MM.1S (cell line): Measurements from ENCODE around the gene PHLPP2.

Experiments used
- DNase-seq: peaks from one replicate; pipeline ENCODE4 v3.0.0-alpha.2; 2015
- H2AFZ ChIP-seq: fragments of 300-600 bp; sonication (generic); 2 replicates; pipeline ENCODE4 v1.6.0; 2016; ENCODE audit warnings: antibody characterized with exemption, low read length
- H3F3A ChIP-seq: fragments of 300-600 bp; sonication (generic); 2 replicates; pipeline ENCODE4 v1.6.1; 2016; ENCODE audit warnings: mild to moderate bottlenecking, antibody characterized with exemption, low read length, moderate library complexity, mixed read lengths; ENCODE audit not compliant: insufficient read depth
- H3K27ac ChIP-seq: fragments of 300-600 bp; sonication (generic); 2 replicates; pipeline ENCODE4 v1.5.1; 2016; ENCODE audit warnings: mild to moderate bottlenecking, low read length
- H3K27me3 ChIP-seq: fragments of 300-600 bp; sonication (generic); replicated peaks from 2 replicates; pipeline ENCODE4 v1.6.0; 2016; ENCODE audit warnings: low read length; ENCODE audit not compliant: insufficient read depth
- H3K36me3 ChIP-seq: fragments of 300-600 bp; sonication (generic); replicated peaks from 2 replicates; pipeline ENCODE4 v1.6.1; 2016; ENCODE audit warnings: mild to moderate bottlenecking, low read length, mixed read lengths; ENCODE audit not compliant: insufficient read depth
- H3K4me1 ChIP-seq: fragments of 300-600 bp; sonication (generic); 2 replicates; pipeline ENCODE4 v1.6.1; 2016; ENCODE audit warnings: low read length, mixed read lengths
- H3K4me2 ChIP-seq: fragments of 300-600 bp; sonication (generic); 2 replicates; pipeline ENCODE4 v1.6.0; 2016; ENCODE audit warnings: low read depth, low read length
- H3K4me3 ChIP-seq: fragments of 300-600 bp; sonication (generic); 2 replicates; pipeline ENCODE4 v1.5.1; 2016; ENCODE audit warnings: low read length, mixed read lengths
- H3K79me2 ChIP-seq: fragments of 300-600 bp; sonication (generic); 2 replicates; pipeline ENCODE4 v1.6.1; 2016; ENCODE audit warnings: mixed run types, low read length, mixed read lengths
- H3K9ac ChIP-seq: fragments of 300-600 bp; sonication (generic); 2 replicates; pipeline ENCODE4 v1.6.1; 2016; ENCODE audit warnings: low read length, mixed read lengths
- H3K9me2 ChIP-seq: fragments of 300-600 bp; sonication (generic); replicated peaks from 2 replicates; pipeline ENCODE4 v1.6.1; 2016; ENCODE audit warnings: mild to moderate bottlenecking, low read length, mixed read lengths; ENCODE audit not compliant: insufficient read depth
- H3K9me3 ChIP-seq: fragments of 300-600 bp; sonication (generic); replicated peaks from 2 replicates; pipeline ENCODE4 v1.6.1; 2016; ENCODE audit warnings: mild to moderate bottlenecking, low read length, mixed read lengths; ENCODE audit not compliant: insufficient read depth
- H4K20me1 ChIP-seq: fragments of 300-600 bp; sonication (generic); 2 replicates; pipeline ENCODE4 v1.6.1; 2016; ENCODE audit warnings: mild to moderate bottlenecking, low read length, moderate library complexity, mixed read lengths; ENCODE audit not compliant: insufficient read depth
- CTCF ChIP-seq: fragments of 300-600 bp; sonication (generic); IDR thresholded peaks from 2 replicates; pipeline ENCODE4 v1.5.1; 2016; ENCODE audit warnings: antibody characterized with exemption, low read length, mixed read lengths
- EZH2 ChIP-seq: fragments of 300-600 bp; sonication (generic); optimal IDR thresholded peaks from 2 replicates; pipeline ENCODE3; 2017; ENCODE audit warnings: low read depth, mild to moderate bottlenecking, antibody characterized with exemption, low read length, mixed read lengths
- EZH2phosphoT487 ChIP-seq: fragments of 300-600 bp; sonication (generic); IDR thresholded peaks from 2 replicates; pipeline ENCODE4 v1.6.1; 2018; ENCODE audit warnings: antibody characterized with exemption, low read length

The PHLPP2 gene

GRCh38 chr16:71626858-71627213 is 97.7 kb downstream of the PHLPP2 start:
- TF ChIP-seq EZH2 (no peak), EZH2phosphoT487 (no peak), CTCF (no peak)
- no peak for DNase-seq
- Histone ChIP-seq H4K20me1 (no peaks in the 10 kb centered on the region), H3F3A (peaks cover 4% of the 10 kb centered on the region), H3K4me2 (peak overlapping the region; percentile 75), H3K4me3 (peak overlapping the region; percentile 79), H3K79me2 (peaks cover 3% of the 10 kb centered on the region; the same call in 1 of the 2 replicates), H2AFZ (peak overlapping the region; percentile 99), H3K4me1 (peaks cover 22% of the 10 kb centered on the region), H3K36me3 (no peaks in the 10 kb centered on the region), H3K9ac (peak overlapping the region; percentile 73; the same call in 1 of the 2 replicates), H3K9me2 (no peaks in the 10 kb centered on the region), H3K27ac (no peak overlapping the region), H3K27me3 (no peaks in the 10 kb centered on the region), H3K9me3 (no peaks in the 10 kb centered on the region)

- H3K4me1 ChIP-seq, result peaks cover 24% of the 10 kb centered on the region
- H3F3A ChIP-seq, result peaks cover 4% of the 10 kb centered on the region
- H3K79me2 ChIP-seq, result peaks cover 3% of the 10 kb centered on the region; the same call in 1 of the 2 replicates
- H3K36me3 ChIP-seq, result no peaks in the 10 kb centered on the region
- H3K9me3 ChIP-seq, result no peaks in the 10 kb centered on the region
- H3K4me2 ChIP-seq, result peak within 1 kb of the TSS; percentile 75
- peak within 1 kb of the TSS; percentile 99 for H2AFZ ChIP-seq
- no peaks in the 10 kb centered on the region for H3K27me3 ChIP-seq
- peak within 1 kb of the TSS; percentile 73; the same call in 1 of the 2 replicates for H3K9ac ChIP-seq
- no peaks in the 10 kb centered on the region for H3K9me2 ChIP-seq
- no peaks in the 10 kb centered on the region for H4K20me1 ChIP-seq
- TF ChIP-seq EZH2phosphoT487 (no peak), CTCF (0 out of 2 replicates have a peak, but pooled peaks have one; percentile 12)
- DNase-seq, result peak; percentile 78
- peak within 1 kb of the TSS; percentile 79 for H3K4me3 ChIP-seq
- no peak within 1 kb of the TSS for H3K27ac ChIP-seq
Measured at GRCh38 chr16:71626018-71626857, 98.3 kb downstream of the PHLPP2 start, which contains the start of gene MARVELD3. Gene MARVELD3, plus strand, starts transcription at chr16:71626184. Its CDS starts 46 bp downstream, at chr16:71626230.

- H3K9ac ChIP-seq, result no peak overlapping the region; the same call in 1 of the 2 replicates
- H3K4me1 ChIP-seq, result peaks cover 24% of the 10 kb centered on the region
- no peaks in the 10 kb centered on the region for H3K9me3 ChIP-seq
- TF ChIP-seq CTCF (no peak), EZH2phosphoT487 (no peak), EZH2 (no peak)
- H4K20me1 ChIP-seq, result no peaks in the 10 kb centered on the region
- H3K4me3 ChIP-seq, result peak overlapping the region; percentile 79; the same call in 1 of the 2 replicates
- peaks cover 4% of the 10 kb centered on the region for H3F3A ChIP-seq
- H3K9me2 ChIP-seq, result no peaks in the 10 kb centered on the region
- DNase-seq, result no peak
- H2AFZ ChIP-seq, result peak overlapping the region; percentile 99; the same call in 1 of the 2 replicates
- H3K27ac ChIP-seq, result no peak overlapping the region
- H3K4me2 ChIP-seq, result peak overlapping the region; percentile 75; the same call in 1 of the 2 replicates
- H3K36me3 ChIP-seq, result no peaks in the 10 kb centered on the region
- H3K27me3 ChIP-seq, result no peaks in the 10 kb centered on the region
- H3K79me2 ChIP-seq, result peaks cover 3% of the 10 kb centered on the region; the same call in 1 of the 2 replicates
Measured at GRCh38 chr16:71625113-71625850, 99.2 kb downstream of the PHLPP2 start.
